Upper lobe of left lung (tissue), 6 donors: Measurements from ENCODE around the gene ZNF365. TPM values are rescaled to one million over a fixed set of nuclear protein-coding genes. Genes with fewer than 3 reads are reported as not detected.

Source experiments
- ATAC-seq, 2 donors: fragments of 200-7000 bp; cut with Tn5 transposase; one replicate each; pipeline ENCODE4 v1.9.1; 2022; ENCODE audit warnings: mild to moderate bottlenecking in 2 of 2, moderate library complexity in 2 of 2; ENCODE audit not compliant: low FRiP score in 2 of 2
- DNase-seq, 2 donors: peaks; one replicate each; pipeline ENCODE4 v3.0.0-alpha.2; 2019 to 2020
- H3K27ac ChIP-seq, 4 donors: fragments of 200-600 bp; sonication (generic); one replicate each; pipeline ENCODE4 v1.5.1; 2016 to 2019
- H3K27me3 ChIP-seq, 4 donors: fragments of 200-600 bp; sonication (generic); one replicate each; pipeline ENCODE4 v1.5.1; 2017 to 2019
- H3K36me3 ChIP-seq, 4 donors: fragments of 200-600 bp; sonication (generic); one replicate each; pipeline ENCODE4 v1.5.1; 2016 to 2019
- H3K4me1 ChIP-seq, 4 donors: fragments of 200-600 bp; sonication (generic); one replicate each; pipeline ENCODE4 v1.5.1; 2018 to 2019
- H3K4me3 ChIP-seq, 4 donors: fragments of 200-600 bp; sonication (generic); one replicate each; pipeline ENCODE4 v1.5.1; 2017 to 2019; ENCODE audit warnings: mild to moderate bottlenecking in 2 of 4, moderate library complexity in 1 of 4
- H3K9me3 ChIP-seq, 4 donors: fragments of 200-600 bp; sonication (generic); one replicate each; pipeline ENCODE4 v1.5.1; 2018 to 2019
- CTCF ChIP-seq, 6 experiments: fragments of 450-650 bp in 4 of 6; fragments of 200-600 bp in 2 of 6; sonication (generic) in 2 of 6; IDR thresholded peaks; one replicate each; pipeline ENCODE4 v1.5.1; 2016 to 2019; ENCODE audit warnings: antibody characterized with exemption in 6 of 6
- EP300 ChIP-seq, 4 donors: sonication (generic); formaldehyde crosslinking; IDR thresholded peaks; one replicate each; pipeline ENCODE4 v1.5.1; 2017; ENCODE audit warnings: antibody characterized with exemption in 4 of 4, control low read depth in 2 of 4
- POLR2A ChIP-seq, 4 donors: fragments of 450-650 bp; IDR thresholded peaks; one replicate each; pipeline ENCODE4 v1.5.1; 2016 to 2017; ENCODE audit warnings: antibody characterized with exemption in 4 of 4, mild to moderate bottlenecking in 2 of 4
- POLR2AphosphoS5 ChIP-seq, 2 donors: sonication (generic); formaldehyde crosslinking; IDR thresholded peaks; one replicate each; pipeline ENCODE4 v1.5.1; 2017; ENCODE audit warnings: antibody characterized with exemption in 2 of 2
- WGBS, 2 donors: methylation state at CpG; one replicate each; pipeline ENCODE4 v1.1.5; 2017 to 2018; 5-methylcytosine and 5-hydroxymethylcytosine counted together
- total RNA-seq, 6 donors: library from RNA; depleted of rRNA in 4 of 6; stranded (reverse); fragments of >200 nt in 4 of 6; gene quantifications; one replicate each; pipeline versions ENCODE4 v1.1.0 to v1.2.1, GENCODE V29; 2016 to 2021
- donor health status: DM: no; HTN: no; CAD: no; lungs with moderate emphysema.
- donor health status: DM: no; HTN: yes; CAD: no; lungs with severe emphysema.

Gene ZNF365
- total RNA-seq, 6 donors from 2014 or later, result 1.0 to 6.3 (median 1.7) TPM

- no peak overlapping the region for H3K4me3 ChIP-seq
- H3K27me3 ChIP-seq, result no peaks in the 10 kb centered on the region
- no peak overlapping the region for H3K27ac ChIP-seq
- no peaks in the 10 kb centered on the region for H3K36me3 ChIP-seq
- DNase-seq, result peak in 1 of 2 donors; percentile 24
- peaks cover 5 to 19% (median 6%) of the 10 kb centered on the region in 4 donors for H3K4me1 ChIP-seq
- WGBS, 2 donors, result 50 to 53% methylated on average over 3 of the region's 3 CpGs
- no peak for TF ChIP-seq POLR2A (IDR thresholded peaks at IDR 0.05)
- TF ChIP-seq CTCF (IDR thresholded peaks at IDR 0.05), result no peak
- TF ChIP-seq EP300 (IDR thresholded peaks at IDR 0.05), result no peak
- TF ChIP-seq POLR2AphosphoS5 (IDR thresholded peaks at IDR 0.05), result no peak
- no peak for ATAC-seq
- no peaks in the 10 kb centered on the region for H3K9me3 ChIP-seq
Measured at GRCh38 chr10:62442006-62442405, 67.8 kb downstream of the ZNF365 start.

GRCh38 chr10:62442894-62443669 lies 68.9 kb downstream of the ZNF365 start:
- H3K36me3 ChIP-seq, result no peaks in the 10 kb centered on the region
- no peak for ATAC-seq
- WGBS, 2 donors, result 92% methylated on average over 8 of the region's 8 CpGs
- TF ChIP-seq CTCF (IDR thresholded peaks at IDR 0.05) (no peak), POLR2A (IDR thresholded peaks at IDR 0.05) (no peak), EP300 (IDR thresholded peaks at IDR 0.05) (no peak), POLR2AphosphoS5 (IDR thresholded peaks at IDR 0.05) (no peak)
- H3K4me1 ChIP-seq, result peaks cover 5 to 19% (median 6%) of the 10 kb centered on the region in 4 donors
- no peak overlapping the region for H3K4me3 ChIP-seq
- H3K27ac ChIP-seq, result no peak overlapping the region
- no peaks in the 10 kb centered on the region for H3K27me3 ChIP-seq
- DNase-seq, result no peak
- H3K9me3 ChIP-seq, result no peaks in the 10 kb centered on the region

DNA sequence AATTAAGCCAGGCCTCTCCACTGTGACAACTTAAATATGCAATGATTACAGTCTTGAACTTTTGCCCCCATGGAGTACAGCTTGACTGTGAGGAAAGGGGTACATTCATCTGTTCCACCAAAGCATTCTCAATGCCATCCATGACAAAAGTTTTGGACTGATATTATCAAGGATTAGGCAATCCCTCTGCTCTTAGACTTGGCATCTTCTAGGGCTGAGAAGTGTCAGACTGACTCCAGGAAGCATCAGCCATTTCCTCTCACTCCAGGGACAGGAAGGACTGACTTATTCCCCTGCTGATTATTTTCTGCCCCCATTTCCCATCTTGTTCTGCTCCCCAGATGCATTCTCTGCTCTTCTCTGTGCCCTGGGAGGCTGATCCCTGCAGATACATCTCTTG lies 69.7 kb downstream of the ZNF365 start:
- ATAC-seq (peak in 1 of 2 donors; percentile 8), DNase-seq (no peak)
- Histone ChIP-seq H3K27me3 (no peaks in the 10 kb centered on the region), H3K36me3 (no peaks in the 10 kb centered on the region), H3K4me1 (peaks cover 5 to 19% (median 6%) of the 10 kb centered on the region in 4 donors), H3K9me3 (no peaks in the 10 kb centered on the region), H3K27ac (no peak overlapping the region), H3K4me3 (no peak overlapping the region)
- TF ChIP-seq CTCF (IDR thresholded peaks at IDR 0.05), result no peak
- no peak for TF ChIP-seq EP300 (IDR thresholded peaks at IDR 0.05)
- TF ChIP-seq POLR2A (IDR thresholded peaks at IDR 0.05), result no peak
- TF ChIP-seq POLR2AphosphoS5 (IDR thresholded peaks at IDR 0.05), result no peak

DNA sequence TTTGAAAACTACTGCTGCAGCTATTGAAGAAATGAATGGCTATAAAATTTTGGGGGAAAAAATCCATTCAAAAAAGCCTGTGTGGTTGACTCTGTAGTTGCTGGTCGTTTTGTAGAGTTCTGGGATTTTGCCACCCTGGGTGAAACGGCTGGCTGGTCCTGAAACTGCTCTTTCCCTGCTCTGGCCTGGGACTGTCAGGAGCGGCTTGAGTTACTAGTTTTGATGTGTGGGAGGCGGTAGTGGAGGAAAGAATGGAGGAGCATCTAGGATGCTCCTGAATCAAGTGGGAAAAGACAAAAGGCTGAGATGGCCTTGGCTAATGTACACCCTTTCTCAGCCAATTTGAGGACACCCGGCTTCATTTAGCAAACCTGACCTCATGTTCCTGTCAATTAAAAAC lies 72.5 kb downstream of the ZNF365 start:
- Histone ChIP-seq H3K27ac (no peak overlapping the region), H3K4me3 (no peak overlapping the region), H3K9me3 (no peaks in the 10 kb centered on the region), H3K27me3 (no peaks in the 10 kb centered on the region), H3K36me3 (no peaks in the 10 kb centered on the region), H3K4me1 (peaks cover 5 to 19% (median 6%) of the 10 kb centered on the region in 4 donors)
- WGBS, 2 donors, result 82 to 83% methylated on average over 5 of the region's 5 CpGs
- no peak for DNase-seq
- TF ChIP-seq CTCF (IDR thresholded peaks at IDR 0.05) (no peak), POLR2AphosphoS5 (IDR thresholded peaks at IDR 0.05) (no peak), POLR2A (IDR thresholded peaks at IDR 0.05) (no peak), EP300 (IDR thresholded peaks at IDR 0.05) (no peak)
- ATAC-seq, result no peak
